Daoy (cell line): Measurements from ENCODE around the gene IL21. TPM values are rescaled to one million over a fixed set of nuclear protein-coding genes. Genes with fewer than 3 reads are reported as not detected.
"Not testable (repeated sequence)": the region's sequence is repeated elsewhere in the genome, so short reads cannot be mapped to it uniquely, and the experiment has no call there.

Experiments
- DNase-seq: peaks from one replicate; pipeline ENCODE4 v3.0.0-alpha.2; 2015; ENCODE audit warnings: low read depth
- total RNA-seq: library from RNA; depleted of rRNA; stranded (reverse); fragments of >200 nt; shearing (Covaris generic); gene quantifications from 2 replicates; pipeline ENCODE4 v1.2.3, GENCODE V29; 2014; rRNA removed

IL21 gene
- total RNA-seq, 1 experiment from 2014 or later = not detected

DNA sequence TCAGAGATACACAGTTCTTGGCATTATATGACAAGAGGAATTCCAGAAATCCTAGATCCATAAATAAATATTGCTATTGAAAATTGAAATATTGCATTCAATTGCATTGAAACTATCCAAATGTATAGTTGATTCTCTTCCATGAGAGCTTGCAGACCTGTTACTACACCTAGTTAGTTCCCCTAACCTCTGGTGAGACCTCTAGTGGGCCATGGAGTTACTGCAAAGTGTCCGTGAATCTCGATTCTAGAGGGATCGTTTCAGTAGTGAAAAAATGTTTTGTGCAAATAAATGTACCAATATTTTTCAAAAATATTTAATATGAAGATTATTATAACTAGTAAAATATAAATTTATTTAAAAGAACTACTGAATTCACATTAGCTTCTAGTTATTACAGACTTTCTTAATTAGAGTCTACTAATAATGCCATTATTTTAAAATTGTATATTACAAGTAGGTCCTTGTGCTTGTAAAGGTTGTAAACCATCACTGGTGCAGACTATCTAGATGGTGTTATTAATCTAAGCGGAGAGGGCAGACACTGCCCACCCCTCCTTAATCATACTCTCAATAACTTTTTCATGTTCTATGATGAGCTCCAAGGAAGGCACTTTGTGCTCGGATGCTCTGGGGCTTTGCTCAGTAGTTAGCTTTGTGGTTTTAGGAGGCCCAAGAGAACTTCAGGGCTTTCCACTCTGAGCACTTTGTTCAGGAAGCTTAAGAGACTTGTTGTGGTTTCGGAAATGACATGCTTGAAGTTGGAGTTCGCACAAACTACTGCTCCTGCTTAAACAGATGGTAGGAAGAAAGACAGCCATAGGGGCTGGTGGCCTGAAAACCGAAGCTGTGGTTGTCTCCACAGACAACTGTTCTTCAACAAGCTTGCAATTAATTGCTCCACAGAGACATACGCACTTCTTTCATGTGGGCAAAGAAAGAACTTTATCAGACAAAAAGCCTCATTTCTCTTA is 42.8 kb downstream of the IL21 start:
- peak; percentile 11 for DNase-seq

- no peak for DNase-seq
Measured at GRCh38 chr4:122577189-122577553, 43.7 kb downstream of the IL21 start.

GRCh38 chr4:122576261-122577188 is 44.3 kb downstream of the IL21 start:
- peak; percentile 15 for DNase-seq

DNA sequence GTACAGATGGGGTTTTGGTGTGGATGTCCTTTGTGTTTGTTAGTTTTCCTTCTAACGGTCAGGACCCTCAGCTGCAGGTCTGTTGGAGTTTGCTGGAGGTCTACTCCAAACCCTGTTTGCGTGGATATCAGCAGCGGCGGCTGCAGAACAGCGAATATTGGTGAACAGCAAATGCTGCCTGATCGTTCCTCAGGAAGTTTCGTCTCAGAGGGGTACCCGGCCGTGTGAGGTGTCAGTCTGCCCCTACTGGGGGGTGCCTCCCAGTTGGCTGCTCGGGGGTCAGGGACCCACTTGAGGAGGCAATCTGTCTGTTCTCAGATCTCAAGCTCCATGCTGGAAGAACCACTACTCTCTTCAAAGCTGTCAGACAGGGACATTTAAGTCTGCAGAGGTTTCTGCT is 46.5 kb downstream of the IL21 start:
- DNase-seq = not testable (repeated sequence)

- DNase-seq = no peak
Measured at GRCh38 chr4:122562449-122562848, 58.4 kb downstream of the IL21 start.

Other genes with a start within 250 kb of the IL21 start
- not detected in 2 replicates for gene ADAD1, start 242.1 kb downstream of the IL21 start, total RNA-seq
- gene IL2, start 164.3 kb downstream of the IL21 start, total RNA-seq = not detected in 2 replicates
- gene BBS12, start 111.6 kb upstream of the IL21 start, total RNA-seq = 0.48 and 1.3 TPM in 2 replicates
- gene FGF2, start 205.8 kb upstream of the IL21 start, total RNA-seq = 4.2 and 5.5 TPM in 2 replicates